DND-41 (cell line): ENCODE measurements around the gene F2RL3.

Source experiments
- EZH2 ChIP-seq: IDR thresholded peaks from 3 replicates; pipeline ENCODE4 v1.6.1; 2012; ENCODE audit warnings: borderline replicate concordance, low read depth, mild to moderate bottlenecking, moderate library complexity, low read length, inconsistent platforms; ENCODE audit not compliant: severe bottlenecking
- TF ChIP-seq, protein P1 (sequence below): IDR thresholded peaks from 2 replicates; pipeline ENCODE4 v1.5.1; 2012; ENCODE audit warnings: borderline replicate concordance, low read length, moderate library complexity, mild to moderate bottlenecking; ENCODE audit not compliant: poor library complexity, severe bottlenecking; ENCODE audit errors: extremely low read depth

DNA sequence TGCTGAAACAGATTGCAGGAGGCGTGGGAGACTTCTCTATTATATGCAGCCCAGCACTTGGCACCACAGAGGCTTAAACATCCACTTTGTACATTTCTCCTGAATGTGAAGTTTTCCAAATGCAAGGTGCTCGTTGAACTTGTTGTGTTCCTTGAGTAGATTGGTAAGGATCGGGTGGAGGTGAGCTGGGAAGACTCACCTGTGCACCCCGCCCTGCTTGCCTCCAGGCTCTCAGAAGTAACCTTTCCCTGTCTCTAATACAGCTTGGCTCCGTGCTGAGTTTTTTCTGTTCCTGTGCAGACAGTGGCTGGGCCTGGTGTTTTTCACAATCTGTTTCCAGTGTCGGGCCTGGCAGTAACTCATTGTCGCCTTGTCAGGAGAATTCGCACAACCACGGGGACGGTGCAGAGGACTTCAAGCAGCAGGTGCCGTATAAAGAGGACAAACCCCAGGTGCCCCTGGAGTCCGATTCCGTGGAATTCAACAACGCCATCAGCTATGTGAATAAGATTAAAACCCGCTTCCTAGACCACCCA is 47.3 kb upstream of the F2RL3 start:
- TF ChIP-seq, protein P1, sequence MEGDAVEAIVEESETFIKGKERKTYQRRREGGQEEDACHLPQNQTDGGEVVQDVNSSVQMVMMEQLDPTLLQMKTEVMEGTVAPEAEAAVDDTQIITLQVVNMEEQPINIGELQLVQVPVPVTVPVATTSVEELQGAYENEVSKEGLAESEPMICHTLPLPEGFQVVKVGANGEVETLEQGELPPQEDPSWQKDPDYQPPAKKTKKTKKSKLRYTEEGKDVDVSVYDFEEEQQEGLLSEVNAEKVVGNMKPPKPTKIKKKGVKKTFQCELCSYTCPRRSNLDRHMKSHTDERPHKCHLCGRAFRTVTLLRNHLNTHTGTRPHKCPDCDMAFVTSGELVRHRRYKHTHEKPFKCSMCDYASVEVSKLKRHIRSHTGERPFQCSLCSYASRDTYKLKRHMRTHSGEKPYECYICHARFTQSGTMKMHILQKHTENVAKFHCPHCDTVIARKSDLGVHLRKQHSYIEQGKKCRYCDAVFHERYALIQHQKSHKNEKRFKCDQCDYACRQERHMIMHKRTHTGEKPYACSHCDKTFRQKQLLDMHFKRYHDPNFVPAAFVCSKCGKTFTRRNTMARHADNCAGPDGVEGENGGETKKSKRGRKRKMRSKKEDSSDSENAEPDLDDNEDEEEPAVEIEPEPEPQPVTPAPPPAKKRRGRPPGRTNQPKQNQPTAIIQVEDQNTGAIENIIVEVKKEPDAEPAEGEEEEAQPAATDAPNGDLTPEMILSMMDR = no peak
- TF ChIP-seq EZH2 = no peak
